GM18526 (cell line): ENCODE measurements around the gene TRMT1L.

ENCODE experiments used
- POLR2A ChIP-seq: IDR thresholded peaks from 3 replicates; pipeline ENCODE4 v1.6.1; 2011; ENCODE audit not compliant: insufficient read length; ENCODE audit errors: extremely low read depth

TRMT1L gene, protein sequence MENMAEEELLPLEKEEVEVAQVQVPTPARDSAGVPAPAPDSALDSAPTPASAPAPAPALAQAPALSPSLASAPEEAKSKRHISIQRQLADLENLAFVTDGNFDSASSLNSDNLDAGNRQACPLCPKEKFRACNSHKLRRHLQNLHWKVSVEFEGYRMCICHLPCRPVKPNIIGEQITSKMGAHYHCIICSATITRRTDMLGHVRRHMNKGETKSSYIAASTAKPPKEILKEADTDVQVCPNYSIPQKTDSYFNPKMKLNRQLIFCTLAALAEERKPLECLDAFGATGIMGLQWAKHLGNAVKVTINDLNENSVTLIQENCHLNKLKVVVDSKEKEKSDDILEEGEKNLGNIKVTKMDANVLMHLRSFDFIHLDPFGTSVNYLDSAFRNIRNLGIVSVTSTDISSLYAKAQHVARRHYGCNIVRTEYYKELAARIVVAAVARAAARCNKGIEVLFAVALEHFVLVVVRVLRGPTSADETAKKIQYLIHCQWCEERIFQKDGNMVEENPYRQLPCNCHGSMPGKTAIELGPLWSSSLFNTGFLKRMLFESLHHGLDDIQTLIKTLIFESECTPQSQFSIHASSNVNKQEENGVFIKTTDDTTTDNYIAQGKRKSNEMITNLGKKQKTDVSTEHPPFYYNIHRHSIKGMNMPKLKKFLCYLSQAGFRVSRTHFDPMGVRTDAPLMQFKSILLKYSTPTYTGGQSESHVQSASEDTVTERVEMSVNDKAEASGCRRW

DNA sequence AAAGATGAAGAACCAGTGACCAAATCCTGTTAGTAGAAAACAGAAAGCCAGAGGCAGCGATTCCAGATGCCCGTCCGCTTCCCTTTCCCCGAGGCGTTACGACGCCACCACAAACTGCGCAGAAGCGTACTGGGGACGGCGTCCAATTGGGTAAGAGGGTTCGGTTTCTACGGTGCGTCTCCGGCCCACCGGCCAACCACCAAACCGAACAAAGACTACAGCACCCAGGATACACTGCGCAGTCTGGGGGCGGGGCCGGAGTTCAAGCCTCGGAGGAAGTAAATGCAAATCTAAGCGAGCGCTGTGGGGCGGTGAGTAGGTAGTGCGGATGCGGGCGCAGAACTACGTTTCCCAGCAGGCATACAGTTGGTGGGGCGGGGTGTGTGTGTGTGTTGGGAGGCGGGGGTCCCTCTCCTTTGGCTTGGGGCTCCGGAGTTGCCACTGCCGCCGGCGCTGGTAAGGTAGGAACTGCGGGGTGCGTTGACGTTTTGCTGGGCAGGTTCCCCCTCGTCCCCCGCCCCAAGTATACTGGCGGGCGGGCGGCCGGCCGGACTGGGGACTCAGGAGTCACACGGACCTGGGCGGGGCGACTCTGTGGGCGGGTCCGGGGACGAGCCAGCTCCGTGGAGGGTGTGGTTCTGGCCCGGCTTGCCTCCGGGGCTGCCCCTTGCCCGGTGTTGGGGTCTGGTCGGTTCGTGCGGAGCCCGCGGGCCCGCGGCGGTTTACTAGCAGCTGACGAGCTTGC lies at the start of gene TRMT1L, which contains the start of gene SWT1:
TSS of gene TRMT1L (minus strand) at position 100 of the 745 bp plus-strand sequence. CDS start 241 bp downstream, outside the sequence.
TSS of gene SWT1 (plus strand) at position 314 of the 745 bp plus-strand sequence. CDS start 3,675 bp downstream, outside the sequence.
- TF ChIP-seq POLR2A: peak; percentile 88

DNA sequence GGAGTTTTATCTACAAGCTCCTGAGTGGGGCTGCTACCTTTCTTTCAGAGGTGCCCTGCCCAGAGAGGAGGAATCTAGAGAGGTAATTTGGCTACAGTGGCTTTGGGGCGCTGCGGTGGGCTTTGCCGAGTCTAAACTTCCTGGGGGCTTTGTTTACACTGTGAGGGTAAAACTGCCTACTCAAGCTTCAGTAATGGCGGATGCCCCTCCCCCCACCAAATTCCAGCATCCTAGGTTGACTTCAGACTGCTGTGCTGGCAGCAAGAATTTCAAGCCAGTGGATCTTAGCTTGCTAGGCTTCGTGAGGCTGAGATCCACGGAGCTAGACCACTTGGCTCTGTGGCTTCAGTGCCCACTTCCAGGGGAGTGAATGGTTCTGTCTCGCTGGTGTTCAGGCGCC lies 44.1 kb upstream of the TRMT1L start:
- TF ChIP-seq POLR2A: no peak

DNA sequence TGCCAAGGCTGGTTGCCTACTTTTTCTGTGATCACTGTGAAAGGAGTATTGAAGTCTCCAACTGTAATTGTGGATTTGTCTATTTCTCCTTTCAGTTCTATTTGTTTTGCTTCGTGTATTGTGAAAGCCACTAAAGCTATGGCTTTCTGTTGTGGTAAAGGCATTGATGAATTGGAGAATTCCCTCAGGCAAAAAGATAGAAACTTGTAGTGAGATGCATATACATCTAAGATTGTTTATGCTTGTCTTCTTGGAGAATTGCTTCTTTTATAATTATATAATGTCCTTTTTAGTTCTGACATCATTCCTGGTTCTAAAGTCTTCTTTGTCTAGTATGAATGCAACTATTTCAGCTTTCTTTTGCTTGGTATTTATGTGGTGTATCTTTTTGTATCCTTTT lies 37.0 kb upstream of the TRMT1L start:
- no peak for TF ChIP-seq POLR2A

DNA sequence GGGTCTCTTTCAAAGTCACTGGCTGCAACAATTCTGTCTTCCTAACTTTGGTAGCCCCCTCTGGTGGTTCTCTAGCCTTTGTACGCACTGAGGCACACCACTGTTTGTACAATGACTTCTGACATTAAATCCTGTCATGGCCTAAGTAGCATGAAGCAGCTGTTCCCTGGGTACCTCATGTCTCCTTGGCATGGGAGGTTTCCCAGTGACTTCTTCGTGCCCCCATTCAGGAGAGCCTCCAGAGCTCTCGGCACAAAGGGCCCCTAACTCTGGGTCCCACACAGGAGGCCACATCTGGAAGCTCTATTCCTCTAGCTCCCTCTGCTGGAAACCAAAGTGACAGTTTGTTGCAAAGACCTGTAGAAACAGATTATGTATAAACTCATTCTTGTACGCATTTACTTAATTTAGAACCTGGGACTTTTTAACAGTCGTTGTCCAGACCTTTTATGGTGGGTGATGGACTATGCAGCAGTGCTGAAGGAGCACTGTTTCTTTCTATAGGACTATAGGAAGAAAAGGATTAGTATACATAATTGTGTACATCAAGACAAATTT lies 13.6 kb upstream of the TRMT1L start:
- no peak for TF ChIP-seq POLR2A

DNA sequence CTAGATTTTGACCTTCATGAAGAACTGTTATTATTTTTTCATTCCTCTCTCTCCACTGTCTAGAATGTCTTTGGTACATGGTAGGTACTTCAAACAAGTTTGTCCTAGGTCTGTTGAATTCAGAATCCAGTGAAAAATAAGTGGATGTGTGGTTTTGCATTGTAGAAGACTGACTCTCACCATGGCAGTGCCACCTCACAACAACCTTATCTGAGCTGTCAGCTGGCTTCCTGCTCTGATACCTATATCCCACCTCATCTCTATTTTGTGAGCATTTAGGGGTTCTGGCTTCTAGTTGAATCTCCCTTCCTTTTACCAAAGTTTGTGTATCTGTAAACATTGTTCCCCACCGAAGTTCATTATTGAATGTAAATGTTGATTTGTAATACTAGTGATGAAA lies 9.4 kb upstream of the TRMT1L start:
- no peak for TF ChIP-seq POLR2A

DNA sequence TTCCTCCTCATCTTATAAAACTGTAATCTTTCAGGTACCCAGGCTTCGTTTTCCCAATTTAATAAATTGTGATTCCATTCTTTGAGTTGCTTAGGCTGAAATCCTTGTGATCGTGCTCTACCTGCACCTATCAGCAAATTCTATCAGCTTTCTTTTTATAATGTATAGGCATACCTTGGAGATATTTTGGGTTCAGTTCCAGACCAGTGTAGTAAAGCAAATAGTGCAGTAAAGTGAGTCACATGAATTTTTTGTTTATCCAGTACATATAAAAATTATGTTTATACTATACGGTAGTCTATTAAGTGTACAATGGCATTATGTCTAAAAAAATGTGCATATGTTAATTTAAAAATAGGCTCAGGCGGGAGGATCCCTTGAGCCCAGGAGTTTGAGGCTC lies 5.7 kb upstream of the TRMT1L start:
- TF ChIP-seq POLR2A: no peak

DNA sequence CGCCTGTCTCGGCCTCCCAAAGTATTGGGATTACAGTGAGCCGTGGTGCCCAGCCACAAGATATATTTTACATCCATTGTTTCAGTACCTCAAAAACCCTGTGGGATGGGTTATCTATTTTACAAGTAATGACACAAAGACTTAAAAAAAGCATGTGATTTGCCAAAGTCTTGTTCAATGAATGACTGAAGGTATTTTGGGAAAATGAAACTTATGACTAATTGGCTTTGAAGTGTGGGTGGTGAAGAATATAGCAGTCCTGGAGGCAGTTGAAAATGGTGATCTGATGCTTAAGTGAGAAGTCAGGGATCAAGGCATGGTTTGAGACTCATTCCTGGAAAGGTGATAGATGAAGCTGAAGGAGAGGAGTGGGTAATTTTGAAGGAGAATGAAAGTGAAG lies 3.2 kb upstream of the TRMT1L start:
- TF ChIP-seq POLR2A: no peak

DNA sequence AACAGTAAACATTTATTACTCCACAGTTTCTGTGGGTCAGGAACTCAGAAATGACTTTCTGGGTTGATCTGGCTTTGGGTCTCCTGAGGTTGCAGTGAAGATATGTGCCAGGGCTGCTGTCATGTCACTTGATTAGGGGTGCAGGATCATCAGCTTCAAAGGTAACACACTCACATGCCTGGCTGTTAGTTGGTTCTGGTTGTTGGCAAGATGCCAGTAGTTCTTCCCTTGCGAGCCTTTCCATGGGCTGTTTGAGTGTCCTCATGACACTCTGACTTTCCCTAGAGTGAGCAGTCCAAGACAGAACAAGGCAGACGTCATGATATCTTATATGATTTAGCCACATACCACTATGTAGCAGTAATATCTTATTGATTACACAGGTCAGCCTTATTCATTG lies 2.0 kb upstream of the TRMT1L start:
- TF ChIP-seq POLR2A: no peak

DNA sequence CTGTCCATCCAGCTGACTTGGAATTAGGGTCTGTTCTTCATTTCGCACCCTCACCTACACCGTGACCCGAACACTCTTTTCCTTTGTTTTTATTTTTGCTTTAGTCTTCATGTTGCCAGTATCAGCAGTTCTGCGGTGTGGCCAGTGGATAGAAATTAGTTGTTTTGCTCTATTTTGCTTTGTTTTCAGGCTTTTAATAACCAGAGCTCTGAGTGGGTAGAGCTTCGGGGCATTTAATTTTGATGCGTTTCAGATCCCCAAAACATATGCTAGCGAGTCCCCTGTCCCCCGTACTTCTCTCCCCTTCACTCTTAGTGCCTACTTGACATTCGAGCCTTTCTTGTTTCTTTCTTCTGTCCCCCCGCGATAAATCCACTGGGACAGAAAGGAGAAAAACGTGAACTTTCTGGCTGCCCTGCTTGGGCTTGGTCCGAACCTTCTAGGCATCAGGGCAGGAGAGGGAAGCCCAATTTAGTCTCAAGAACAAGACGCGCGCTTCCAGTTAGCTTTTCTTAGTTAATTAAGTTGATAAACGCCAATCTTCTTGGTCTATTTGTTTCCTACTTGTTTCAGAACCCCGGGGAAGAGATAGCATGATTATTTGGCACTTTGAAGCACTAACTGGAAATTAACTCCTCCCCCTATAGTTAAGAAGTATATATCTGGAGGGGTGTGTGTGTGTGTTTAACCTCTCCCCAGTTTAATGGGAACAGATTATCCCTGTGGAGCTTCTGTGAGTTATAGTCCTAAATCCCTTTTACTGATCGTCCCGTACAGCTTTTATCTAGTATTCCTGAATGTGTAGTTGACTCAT lies 1.1 kb upstream of the TRMT1L start:
- TF ChIP-seq POLR2A: no peak

DNA sequence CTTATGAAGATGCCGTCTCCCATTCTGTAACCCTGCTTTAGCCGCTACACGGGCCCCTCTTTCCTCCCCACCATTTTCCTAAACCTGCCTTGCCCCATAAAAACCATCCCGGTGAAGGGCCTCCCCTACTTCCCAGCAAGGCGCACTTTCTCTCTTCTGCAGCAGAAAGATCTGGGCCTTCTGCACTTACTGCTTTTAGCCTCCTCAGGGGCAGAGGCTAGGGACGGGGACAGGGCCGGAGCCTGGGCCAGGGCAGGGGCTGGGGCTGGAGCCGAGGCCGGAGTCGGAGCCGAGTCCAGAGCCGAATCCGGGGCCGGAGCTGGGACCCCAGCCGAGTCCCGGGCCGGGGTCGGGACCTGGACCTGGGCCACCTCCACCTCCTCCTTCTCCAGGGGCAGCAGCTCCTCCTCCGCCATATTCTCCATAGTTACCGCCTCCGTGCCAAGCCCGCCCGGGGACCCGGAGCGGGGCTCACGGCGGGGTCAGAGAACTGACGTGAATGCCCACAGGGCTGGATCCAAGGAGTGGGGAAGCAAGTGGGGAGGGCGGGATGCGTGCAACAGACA lies 382 bp downstream of the TRMT1L start:
- no peak for TF ChIP-seq POLR2A

DNA sequence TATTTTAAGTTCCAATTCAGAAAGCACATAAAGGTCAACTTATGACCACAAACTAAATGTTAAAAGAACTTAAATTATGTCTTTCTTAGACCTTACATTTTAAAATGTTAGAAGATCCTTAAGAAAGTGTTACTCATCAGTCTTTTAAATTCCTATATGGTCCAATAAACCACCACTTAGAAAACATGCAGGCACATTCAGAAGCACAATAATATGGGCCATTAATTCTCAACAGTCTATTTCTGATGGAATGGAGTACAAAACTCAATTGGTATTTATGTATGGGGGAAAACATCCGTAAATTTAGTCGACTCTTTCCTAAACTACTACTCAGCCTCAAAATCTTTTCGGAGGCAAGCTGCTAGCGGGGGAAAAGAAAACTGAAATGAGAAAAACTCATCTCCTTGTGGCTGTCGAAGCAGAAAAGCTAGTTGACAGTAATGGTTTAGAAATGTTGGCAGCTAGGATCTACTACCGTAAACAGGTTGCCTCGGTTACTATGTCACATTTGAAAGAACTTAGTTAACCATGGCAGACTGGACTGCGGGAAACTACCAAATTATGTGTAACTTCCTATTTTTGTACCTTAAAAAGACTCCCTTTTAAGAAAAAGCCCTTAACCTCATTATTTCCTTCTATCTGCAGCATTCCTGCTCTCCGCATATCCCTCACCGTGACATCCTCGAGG lies 1.0 kb downstream of the TRMT1L start:
- TF ChIP-seq POLR2A: no peak

DNA sequence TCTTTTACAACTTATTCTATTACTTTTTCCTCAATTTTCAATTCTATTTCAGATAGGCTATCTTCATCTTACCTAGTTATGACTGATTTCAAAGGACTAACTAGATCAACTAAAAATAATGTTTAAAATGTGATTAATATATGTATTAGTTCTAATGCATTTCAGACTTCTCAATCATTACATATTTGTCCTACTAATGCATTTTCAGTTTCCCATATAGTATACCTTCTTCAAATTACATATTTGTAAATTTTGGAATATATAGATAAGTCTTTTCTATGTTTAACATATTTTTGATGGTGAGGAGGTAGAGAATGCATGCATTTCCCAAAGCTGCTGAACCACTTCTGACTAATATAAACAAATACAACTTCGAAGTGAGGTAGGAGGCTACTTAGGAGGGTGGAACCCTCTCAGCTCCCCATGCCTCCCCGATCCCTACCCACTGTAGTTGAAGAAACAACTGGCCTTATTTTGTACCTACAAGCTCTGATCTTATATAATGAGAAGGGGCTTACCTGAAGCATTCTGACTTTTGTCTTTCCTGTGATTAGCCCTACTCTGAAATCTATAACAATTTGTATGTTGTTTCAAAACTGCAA lies 1.7 kb downstream of the TRMT1L start:
- TF ChIP-seq POLR2A: no peak

DNA sequence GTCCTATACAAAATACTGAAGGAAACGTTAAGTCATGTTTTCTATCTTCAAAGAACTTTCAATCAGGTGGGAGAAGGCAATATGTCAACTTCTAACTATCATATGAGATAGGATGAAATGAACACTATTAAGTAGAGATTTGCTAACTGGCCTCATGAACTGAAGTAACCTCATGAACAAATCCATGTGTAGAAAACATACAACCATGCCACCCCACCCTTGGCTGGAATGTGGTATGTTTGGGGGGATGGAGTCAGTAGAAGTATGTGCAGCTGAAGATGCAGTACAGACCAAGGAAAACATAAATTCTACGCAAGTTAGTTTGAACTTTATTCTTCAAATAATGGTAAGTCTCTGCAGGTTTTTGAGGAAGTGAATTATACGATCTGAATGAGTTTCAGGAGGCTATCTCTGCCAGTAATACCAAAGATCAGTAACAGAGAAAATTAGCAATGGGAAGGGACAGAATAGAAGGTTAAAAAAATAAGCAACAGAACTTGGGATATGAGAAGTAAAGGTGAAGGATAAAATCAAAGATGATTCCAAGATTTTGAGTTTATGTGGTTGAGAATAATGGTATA lies 4.5 kb downstream of the TRMT1L start:
- TF ChIP-seq POLR2A: no peak
